GM18907 (cell line): Measurements from ENCODE around the gene SLF1.
A peak's percentile ranks its signal among the peaks of the same experiment; 100 is the strongest.

Experiments
- ATAC-seq: cut with Tn5 transposase; IDR thresholded peaks from one replicate; pipeline ENCODE4 v1.9.1; 2021; ENCODE audit warnings: mild to moderate bottlenecking, moderate library complexity; ENCODE audit not compliant: unreplicated experiment

Gene SLF1

GRCh38 chr5:94707359-94707758 is 88.9 kb downstream of the SLF1 start:
- ATAC-seq: no peak

- ATAC-seq: no peak
These were observed 90.8 kb downstream of the SLF1 start for GRCh38 chr5:94709277-94709676.

- ATAC-seq: no peak
These were observed 93.3 kb downstream of the SLF1 start for GRCh38 chr5:94711785-94712184.

- no peak for ATAC-seq
These were observed 97.3 kb downstream of the SLF1 start for GRCh38 chr5:94715768-94716167.

GRCh38 chr5:94725142-94725541 is 106.7 kb downstream of the SLF1 start:
- ATAC-seq: no peak

GRCh38 chr5:94731471-94731870 is 113.0 kb downstream of the SLF1 start:
- no peak for ATAC-seq

GRCh38 chr5:94736498-94736897 is 118.0 kb downstream of the SLF1 start:
- ATAC-seq: no peak

GRCh38 chr5:94740286-94740685 is 121.8 kb downstream of the SLF1 start:
- no peak for ATAC-seq

GRCh38 chr5:94742852-94743251 is 124.4 kb downstream of the SLF1 start:
- no peak for ATAC-seq

GRCh38 chr5:94744906-94745305 is 126.4 kb downstream of the SLF1 start:
- ATAC-seq: no peak

GRCh38 chr5:94745786-94746730 is 127.6 kb downstream of the SLF1 start:
- ATAC-seq: peak; percentile 72

GRCh38 chr5:94746731-94747124 is 128.3 kb downstream of the SLF1 start:
- ATAC-seq: peak; percentile 62
